ENCODE results near the gene RABGAP1L.
A peak's percentile ranks its signal among the peaks of the same experiment; 100 is the strongest.
"Not testable (repeated sequence)": the region's sequence is repeated elsewhere in the genome, so short reads cannot be mapped to it uniquely, and the experiment has no call there.

RABGAP1L gene

DNA sequence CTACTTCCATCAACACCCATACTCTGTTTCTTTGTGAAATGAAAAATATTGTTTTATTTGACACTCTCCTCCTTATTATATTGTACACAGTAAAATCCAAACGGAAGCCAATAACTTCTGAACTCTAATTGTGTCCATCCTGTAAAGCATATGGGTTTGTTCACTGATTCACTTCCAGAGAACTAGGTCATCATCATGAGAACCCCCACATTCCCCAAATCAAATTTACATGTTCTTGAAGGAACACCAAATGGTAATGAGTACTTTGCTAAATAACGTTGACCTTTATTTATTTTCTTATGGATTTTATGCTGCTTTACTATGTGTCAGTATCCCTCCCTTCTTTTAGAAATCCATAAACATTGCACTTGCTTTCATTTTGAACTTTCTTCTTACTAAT lies 627.0 kb downstream of the RABGAP1L start:
- no peak for FAIRE-seq

DNA sequence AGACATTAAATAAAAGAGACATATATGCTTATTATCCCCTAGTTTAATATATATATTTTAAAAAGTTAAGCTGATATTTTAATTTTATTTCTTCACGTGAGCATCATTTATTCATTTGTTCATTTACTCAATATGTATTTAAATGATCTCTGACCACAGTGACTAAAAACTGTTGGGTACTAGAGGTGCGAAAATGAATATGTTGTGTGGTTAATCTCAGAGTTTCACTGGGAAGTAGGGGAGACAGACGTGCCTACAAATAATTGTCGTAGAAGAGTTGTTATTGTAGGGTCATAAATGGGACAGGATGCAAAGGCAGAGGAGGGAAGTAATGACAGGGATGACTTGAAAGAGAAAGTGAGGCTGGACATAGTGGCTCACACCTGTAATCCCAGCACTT lies 627.4 kb downstream of the RABGAP1L start:
- FAIRE-seq = no peak

DNA sequence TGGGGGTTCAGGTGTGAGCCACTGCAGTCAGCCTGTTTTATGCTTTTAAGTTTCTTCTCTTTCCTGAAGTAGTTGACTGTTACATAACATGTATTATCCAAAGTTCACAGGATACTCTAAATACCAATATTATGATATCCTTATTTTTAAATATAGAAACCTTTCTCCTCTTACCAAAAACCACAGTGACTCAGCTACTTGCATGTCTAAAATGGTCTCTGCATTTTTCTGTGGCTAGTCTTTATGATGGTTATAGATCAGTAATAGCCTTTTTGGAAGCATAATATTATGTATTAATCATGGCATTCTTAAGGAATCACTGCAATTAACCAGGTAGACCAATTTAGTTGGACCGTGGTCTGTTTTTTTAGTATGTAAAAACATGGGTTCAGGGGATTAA lies 629.7 kb downstream of the RABGAP1L start:
- FAIRE-seq = no peak

DNA sequence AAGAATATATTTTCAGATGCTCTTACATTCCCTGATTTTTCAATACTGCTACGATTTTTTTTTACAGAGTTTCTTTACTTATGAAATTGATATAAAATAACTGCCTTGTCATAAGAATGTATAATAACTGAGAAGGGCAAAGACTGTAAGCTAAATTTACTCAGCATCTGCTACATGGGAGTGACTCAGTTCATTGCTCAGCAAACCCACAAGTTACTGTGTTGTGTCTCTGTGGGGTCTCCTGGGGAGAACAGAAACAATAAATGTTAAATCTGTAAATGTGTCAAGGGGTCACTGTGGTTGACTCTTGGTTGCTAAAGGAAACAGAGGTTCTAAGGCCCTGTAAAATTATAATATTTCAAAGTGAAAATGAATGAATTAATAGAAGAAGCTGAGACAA lies 630.1 kb downstream of the RABGAP1L start:
- no peak for FAIRE-seq

DNA sequence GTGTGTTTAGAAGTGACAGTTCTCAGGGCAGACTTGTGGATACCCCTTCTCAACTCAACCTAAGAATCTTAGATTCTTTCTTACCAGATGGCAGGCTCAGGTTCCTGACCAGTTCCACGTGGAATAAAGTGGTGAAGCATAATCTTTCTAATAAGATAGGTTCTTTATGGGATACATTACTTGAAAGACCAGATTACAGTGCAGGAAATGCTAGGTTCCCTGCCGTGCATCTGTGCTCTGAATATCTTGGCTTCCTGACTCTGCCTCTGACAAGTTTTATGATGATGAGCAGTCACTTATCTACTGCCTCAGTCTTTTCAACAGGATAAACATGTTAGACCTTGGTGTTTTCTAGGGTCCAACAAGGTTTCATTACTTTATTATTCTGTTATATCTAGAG lies 632.5 kb downstream of the RABGAP1L start:
- no peak for FAIRE-seq

DNA sequence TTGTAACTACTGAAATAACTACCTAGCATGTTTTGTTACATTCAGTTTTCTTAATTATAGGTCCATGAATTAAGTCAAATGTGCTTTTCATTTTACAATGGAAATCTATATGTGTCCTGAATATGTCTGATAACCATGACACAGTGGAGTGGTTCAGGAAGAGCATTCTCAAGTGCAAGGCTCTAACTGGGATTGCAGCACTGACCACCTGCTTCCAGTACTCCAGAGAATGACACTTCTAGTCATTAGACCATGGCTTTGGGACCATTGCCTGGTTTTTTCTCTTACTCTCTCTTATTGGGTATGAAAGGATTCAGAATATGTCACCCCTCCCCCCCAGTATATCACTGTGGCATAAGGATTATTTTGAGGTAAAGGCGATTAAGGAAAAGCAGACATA lies 635.5 kb downstream of the RABGAP1L start:
- FAIRE-seq = no peak

DNA sequence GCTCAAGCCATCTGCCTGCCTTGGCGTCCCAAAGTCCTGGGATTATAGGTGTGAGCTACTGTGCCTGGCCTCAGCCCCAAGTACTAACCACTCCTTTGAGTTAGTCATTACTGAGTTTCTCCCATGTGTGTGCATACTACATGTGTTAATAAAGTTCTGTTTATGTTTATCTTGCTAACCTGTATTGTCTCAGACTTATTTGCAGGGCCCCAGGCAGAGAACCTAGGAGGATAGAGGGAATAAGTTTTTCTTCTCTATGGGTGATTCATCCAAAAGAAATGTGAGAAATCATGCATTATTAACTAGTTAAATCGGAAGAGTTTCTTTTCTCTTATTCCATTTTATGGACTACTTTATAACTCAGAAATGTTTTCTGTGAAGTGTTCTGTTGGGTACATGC lies 636.5 kb downstream of the RABGAP1L start:
- FAIRE-seq = no peak

DNA sequence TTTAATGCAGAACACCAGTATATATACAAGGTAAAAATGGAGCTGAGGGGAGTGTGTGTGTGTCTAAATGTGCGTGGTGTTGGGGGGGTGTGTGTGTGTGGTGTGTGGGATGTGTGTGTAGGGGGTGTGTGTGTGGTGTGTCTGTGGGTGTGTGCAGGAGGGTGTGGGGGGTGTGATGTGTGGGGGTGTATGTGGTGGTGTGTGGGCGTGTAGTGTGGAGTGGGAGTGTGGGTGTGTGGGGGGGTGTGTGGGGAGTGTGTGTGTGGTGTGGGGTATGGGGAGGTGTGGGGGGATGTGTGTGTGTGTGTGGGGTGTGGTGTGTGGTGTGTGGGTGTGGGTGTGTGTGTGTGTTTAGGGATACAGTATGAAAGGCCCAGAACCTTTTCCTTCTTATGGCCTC lies 638.1 kb downstream of the RABGAP1L start:
- FAIRE-seq = no peak

DNA sequence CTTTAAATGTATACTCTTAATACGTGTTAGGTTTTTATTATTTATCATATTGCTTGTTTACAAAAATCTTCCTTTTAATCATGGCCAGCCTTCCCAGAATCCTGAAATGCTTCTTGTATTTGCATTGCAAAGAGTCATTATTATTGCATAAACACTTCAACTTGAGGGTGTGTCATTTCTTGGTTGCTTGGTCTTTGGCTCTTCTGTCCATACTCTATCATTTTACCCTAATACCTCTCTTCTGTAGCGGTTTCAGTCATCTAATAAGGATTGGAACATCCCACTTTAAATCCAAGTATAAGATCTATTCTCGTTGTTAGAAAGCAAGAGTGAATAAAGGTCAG lies 639.8 kb downstream of the RABGAP1L start:
- FAIRE-seq = peak; percentile 98

DNA sequence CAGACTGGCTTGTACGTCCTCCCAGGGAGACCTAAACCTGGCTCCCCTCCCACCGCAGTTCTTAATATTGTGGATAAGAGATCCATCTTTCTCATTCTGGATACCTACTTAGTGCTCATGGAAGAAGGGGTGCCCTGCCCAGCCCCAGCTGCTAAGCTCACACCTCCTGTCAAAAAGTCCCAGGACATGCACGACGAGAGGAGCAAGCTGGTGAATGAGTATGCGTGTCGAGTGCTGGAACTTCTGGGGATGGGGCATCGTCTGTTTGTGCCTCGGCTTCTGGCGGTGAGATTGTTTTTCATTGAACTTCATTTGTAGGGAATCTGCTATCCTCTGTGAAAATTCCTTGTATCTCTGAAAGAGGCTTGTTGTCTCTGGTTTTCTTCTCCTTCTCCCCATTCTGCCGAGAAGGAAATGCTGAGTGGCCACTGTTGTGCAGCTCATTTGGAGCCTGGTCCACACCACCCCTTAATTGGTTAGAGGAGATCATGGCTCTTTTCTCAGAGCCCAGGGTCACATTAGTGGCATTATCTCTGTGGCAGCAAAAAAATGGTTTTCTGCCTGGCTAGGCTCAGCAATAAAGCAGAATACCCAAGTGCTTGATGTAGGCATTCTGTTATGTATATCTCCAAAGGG lies 641.0 kb downstream of the RABGAP1L start:
- no peak for FAIRE-seq

DNA sequence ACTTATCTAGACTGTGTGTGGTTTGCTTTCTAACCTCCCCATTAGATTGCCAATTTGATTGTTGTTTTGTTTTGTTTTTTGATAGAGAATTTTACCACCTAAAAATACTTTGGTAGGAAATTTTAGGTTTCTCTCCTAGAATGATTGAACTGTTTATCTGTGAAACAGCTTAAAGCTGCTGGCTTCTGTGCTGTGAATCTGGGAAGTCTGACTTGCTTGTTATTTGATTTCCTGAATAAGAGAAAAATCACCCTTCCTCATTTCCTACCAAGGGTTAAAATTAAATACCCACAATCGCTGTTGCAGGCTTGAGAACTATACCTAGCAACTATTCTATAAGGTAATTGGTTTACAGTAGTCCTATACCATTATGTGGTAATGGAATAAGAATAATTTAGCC lies 641.6 kb downstream of the RABGAP1L start:
- FAIRE-seq = peak; percentile 43

DNA sequence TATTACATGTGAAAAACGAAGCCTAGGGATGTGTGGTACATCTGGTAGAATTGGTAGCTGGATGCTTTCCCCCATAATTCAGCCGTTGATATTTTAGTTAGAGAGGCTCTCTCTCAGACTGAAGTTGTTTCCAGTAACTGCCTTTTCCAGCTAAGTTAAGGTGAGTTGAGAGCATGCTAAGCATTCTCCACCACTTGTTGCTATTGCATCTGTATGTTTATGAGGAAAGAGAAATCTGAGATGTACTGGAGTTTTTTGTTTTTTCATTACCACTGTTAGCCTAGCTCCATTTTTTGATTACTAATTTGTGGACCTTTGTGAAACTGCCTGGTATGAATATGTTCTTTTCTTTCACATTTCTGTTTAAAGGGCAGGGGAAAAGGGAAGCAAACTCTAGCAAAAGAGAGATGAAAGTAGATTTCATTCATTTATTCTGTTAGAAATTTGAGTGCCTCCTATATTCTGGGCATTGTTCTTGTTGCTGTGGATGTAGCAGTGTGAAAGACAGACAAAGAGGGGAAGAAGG lies 650.5 kb downstream of the RABGAP1L start:
- FAIRE-seq = no peak

DNA sequence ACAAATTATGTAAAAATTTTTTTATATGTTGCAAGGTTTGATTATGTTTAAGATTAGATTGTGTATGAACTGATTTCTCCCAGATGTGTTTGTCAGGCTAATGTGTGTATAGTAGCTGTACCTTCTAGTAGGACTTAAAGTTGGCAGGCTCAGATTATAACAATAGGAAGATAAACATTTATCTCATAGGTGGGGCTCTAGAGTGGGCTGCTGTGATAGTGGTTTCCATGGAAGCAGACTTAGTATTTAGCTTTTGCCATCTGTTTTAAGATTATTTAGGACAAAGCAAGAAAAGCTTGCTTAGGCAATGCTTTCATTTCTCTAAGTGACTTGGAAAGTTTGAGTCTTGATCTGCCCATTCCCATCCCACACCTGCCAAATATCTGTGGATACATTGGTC lies 652.7 kb downstream of the RABGAP1L start:
- no peak for FAIRE-seq

DNA sequence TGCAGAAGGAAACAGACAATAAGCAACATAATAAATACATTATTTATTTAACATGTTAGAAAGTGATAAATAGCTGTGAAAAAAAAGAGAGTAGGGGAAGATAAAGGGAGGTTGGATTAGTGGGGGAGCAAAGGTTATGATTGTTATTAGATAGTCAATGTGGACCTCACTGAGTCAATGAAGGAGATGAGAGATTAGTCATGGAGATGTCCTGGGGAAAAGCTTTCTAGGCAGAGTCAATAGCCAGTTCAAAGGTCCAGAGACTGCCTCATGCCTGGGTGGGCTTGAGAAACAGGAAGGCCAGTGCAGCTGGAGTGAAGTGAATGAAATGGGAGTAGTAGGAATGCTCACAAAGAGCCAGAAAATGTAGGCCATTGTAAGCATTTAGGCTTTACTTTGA lies 653.3 kb downstream of the RABGAP1L start:
- FAIRE-seq = no peak

DNA sequence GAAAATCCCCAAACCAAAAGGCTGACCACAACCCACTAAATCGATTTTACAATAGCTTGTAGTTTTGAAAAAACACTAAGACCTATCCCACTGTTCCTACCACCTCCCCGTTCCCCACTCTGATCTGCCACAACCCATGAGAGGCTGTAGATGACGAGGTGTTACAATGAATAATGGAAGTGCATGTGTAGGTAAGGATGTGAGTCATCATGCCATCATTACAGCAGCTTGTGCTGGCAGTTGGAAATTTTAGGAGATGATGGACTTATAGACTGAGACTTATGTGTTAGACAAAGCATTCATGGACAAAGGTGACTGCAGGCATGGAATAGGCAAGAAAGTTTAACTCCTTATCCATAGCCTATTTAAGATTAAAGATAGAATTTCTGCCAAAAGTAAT lies 655.7 kb downstream of the RABGAP1L start:
- FAIRE-seq = no peak

DNA sequence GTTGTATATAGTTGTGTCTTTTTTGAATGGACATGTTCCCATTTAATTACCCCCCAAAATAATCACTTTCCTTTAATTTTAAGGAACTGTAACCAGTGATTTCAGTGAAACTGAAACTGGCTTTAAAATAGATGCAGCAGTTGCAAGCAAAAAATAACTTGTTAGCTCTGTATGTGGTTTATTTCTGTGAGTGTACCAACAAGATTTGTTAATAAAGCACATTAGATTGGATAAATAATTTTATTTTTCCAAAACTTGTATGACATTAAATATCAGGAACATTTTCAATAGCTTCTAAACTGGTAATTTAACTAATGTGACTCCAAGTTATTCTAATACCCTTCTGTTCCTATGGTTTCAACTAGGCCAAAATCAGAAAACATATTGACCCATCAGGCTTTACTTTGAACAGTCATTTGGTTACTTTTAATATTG lies 656.2 kb downstream of the RABGAP1L start:
- FAIRE-seq = no peak

DNA sequence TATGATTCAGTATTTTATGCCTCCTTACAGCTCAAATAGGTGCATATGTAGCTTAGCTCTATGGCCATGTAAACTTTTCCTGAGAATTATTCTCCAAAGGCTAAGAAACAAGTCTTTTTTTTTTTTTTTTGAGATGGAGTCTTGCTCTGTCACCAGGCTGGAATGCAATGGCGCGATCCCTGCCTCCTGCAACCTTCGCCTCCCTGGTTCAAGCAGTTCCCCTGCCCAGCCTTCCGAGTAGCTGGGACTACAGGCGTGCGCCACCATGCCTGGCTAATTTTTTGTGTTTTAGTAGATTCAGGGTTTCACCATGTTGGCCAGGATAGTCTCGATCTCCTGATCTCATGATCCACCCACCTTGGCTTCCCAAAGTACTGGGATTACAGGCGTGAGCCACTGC lies 657.3 kb downstream of the RABGAP1L start:
- FAIRE-seq = not testable (repeated sequence)

DNA sequence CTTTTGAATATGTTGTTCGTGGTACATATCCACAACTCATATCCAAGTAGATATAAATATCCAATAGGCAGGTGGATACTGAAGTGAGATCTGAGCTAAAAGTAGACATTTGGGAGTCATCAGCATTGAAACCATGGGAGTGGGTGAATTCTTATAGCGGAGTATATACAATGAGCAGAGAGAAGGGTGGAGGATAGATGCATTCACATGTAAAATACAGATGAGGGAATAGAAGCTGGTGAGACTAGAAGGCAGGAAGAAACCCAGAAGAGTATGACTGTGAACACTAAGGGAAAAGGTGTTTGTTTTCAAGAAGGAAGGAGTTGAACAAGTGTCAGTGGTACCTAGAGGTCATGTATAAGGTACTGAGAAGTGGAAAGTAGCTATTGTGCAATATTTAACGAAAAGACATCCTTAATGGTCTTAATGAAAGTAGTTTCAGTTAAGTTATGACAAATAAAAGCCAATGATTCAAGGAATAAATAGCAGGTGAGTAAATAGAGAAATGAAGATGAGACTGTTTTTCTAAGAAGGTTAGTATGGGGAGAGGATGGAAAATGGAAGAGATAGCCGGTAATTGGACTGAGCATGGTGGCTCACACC lies 658.8 kb downstream of the RABGAP1L start:
- FAIRE-seq = no peak

DNA sequence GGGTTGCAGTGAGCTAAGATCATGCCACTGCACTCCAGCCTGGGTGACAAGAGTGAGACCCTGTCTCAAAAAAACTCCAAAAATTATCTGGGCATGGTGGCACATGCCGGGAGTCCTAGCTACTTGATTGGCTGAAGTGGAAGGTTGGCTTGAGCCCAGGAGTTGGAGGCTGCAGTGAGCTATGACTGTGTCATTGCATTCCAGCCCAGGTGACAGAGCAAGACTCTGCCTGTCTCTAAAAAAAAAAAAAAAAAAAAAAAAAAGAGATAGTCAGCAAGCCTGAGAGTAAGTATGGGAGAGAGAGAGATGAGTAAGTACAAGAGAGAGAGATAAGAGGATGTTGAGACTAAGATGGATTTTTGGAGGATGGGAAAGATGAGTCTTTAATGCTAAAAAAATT lies 659.6 kb downstream of the RABGAP1L start:
- no peak for FAIRE-seq

DNA sequence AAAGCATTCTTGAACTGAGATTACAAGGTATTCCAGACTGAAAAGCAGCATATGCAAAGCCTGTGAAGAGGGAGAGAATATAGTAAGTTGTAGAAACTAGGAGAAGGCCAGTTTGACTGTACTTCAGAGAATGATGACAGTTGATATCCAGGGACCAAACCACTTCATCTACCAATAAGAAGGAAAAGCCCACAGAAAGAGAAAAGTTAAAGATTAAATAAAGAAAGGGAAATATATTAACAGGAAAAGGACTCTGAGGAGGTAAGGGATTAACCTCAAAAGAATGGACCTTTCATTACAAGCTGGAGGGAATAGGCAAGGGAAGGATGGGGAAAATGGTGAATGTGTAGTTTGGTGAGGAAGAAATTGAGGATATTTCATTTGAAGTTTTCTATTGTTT lies 660.3 kb downstream of the RABGAP1L start:
- FAIRE-seq = no peak

DNA sequence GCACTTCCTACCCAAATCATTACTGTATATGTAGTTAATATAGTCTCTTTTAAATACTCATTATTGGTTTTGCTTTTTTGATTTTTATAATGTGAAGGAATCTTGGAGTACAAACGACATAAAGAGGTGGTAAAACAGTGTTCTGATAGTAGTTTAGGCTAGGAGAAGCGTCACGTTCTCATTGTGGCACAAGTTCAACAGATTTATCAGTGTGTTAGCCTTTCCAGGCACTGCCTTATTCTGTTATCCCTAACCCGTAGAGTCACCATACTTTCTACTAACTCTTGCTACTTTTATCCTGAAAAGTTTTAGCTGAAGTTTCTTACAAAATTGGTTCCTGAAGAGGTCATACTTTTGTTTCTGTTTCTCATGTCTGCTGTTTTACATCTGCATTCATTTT lies 665.8 kb downstream of the RABGAP1L start:
- no peak for FAIRE-seq

DNA sequence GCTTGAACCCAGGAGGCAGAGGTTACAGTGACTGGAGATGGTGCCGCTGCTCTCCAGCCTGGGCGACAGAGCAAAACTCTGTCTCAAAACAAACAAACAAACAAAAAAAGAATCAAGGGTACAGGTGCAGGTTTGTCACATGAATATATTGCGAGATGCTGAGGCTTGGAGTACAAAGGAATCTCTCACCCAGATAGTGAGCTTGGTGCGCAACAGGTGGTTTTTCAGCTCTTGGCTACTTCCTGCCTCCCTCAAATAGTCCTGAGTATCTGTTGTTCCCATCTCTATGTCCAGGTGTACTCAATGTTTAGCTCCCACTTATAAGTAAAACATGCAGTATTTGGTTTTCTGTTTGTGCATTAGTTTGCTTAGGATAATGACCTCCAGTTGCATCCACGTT lies 666.5 kb downstream of the RABGAP1L start:
- FAIRE-seq = no peak

DNA sequence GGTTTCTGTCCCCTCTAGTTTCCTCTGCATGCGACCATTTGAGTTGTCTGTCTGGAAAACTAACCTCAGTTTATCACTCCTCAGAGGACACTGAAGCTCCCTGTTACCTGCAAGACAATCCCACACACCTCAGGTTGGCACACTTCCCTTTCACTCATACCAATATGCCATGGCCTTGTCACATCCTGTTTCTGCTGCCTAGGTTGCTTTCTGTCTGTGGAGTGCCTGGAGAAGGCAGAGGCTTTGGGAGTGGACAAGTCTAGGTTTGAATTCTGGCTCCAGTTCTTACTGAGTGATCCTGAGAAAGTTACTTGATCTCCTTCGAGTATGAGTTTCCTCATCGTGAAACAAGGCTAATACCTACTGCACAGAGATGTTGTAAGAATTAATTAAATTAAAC lies 668.9 kb downstream of the RABGAP1L start:
- no peak for FAIRE-seq

DNA sequence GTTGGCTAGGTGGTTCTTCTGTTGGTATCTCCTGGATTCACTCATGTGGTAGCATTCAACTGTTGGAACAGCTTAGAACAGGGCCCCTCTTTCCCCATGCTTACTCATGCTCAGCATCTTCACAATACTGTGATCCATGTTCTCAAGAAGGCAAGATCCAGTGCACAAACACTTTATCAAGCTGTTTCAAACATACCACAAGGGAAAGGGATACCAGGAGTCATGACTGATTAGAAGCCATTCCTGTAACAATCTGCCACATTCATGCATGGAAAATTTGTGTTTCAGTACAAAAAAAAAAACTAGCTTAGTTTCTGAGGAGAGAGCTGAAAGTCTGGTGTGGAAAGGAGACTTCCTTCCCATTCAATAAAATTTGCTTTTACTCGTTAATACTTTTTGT lies 670.7 kb downstream of the RABGAP1L start:
- no peak for FAIRE-seq

DNA sequence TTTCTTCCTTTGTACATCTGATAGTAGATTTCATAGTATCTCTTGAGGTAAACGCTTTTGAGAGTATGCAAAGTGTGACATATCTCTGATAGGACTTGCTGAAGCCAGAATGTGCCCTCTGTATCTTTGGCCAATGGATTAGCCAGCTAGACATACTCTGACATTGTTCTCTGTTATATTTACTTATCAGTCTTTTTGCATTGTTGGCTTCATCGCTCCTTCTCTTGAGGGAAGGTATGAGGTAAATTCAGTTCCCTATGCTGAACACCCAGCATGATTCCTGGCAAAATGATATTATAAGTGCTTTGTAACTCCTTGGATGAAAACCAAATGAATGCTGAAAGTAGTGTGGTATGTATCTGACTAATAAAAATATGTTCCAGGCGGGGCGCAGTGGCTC lies 677.2 kb downstream of the RABGAP1L start:
- FAIRE-seq = no peak

All from islet of Langerhans (tissue), 1 donor.